GM10266 (cell line): ENCODE results near the gene SUSD3.

Source experiments
- DNase-seq: peaks from one replicate; pipeline ENCODE4 v3.0.0; 2012; ENCODE audit errors: extremely low spot score
- TF ChIP-seq, protein P1 (sequence below): IDR thresholded peaks from 2 replicates; pipeline ENCODE4 v1.5.1; 2012; ENCODE audit warnings: mild to moderate bottlenecking, low read depth; ENCODE audit not compliant: control insufficient read depth, insufficient read depth; ENCODE audit errors: missing control alignments

The SUSD3 gene

DNA sequence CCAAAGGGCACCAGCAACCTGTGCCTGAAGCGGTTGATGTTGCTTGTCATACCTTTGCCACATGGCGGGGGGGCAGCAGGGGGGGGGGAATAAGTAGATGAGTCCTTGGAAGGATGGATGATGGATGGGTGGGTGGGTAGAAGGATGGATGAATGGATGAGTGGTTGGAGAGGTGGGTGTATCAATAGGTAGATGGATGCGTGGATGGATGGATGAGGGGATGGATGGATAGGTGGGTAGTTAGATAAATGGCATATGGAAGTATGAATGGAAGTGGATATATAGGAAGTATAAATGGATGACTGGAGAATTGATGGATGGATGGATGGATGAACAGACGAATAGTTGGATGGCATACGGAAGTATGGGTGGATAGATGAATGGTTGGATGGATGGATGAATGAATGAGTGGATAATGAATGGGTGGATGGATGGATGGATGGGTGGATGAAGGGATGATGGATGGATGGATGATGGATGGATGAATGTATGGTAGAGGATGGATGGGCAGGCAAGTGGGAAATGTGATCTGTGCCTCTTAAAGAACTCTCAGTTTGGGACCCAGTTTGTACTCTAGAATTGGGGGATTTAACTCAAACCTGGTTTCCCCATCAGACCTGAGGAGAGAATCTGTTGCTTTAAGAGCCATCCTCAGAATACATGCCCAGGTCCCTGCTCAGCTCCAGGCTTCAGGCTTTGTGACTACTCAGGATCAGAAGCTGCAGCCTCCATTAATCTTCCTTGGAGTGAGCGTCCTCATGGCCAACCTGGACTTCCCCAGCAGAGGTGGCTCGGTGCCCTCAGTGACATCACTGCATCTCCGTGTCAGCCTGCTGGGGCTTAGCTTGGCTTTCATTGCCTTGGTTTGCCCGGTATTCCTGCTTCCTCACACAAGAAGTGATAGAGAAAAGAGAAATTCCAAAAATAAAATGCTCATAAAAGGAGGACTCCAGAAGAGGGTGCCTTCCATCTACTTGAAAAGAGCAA is 27.6 kb upstream of the SUSD3 start:
- DNase-seq, result no peak
- TF ChIP-seq, protein P1, sequence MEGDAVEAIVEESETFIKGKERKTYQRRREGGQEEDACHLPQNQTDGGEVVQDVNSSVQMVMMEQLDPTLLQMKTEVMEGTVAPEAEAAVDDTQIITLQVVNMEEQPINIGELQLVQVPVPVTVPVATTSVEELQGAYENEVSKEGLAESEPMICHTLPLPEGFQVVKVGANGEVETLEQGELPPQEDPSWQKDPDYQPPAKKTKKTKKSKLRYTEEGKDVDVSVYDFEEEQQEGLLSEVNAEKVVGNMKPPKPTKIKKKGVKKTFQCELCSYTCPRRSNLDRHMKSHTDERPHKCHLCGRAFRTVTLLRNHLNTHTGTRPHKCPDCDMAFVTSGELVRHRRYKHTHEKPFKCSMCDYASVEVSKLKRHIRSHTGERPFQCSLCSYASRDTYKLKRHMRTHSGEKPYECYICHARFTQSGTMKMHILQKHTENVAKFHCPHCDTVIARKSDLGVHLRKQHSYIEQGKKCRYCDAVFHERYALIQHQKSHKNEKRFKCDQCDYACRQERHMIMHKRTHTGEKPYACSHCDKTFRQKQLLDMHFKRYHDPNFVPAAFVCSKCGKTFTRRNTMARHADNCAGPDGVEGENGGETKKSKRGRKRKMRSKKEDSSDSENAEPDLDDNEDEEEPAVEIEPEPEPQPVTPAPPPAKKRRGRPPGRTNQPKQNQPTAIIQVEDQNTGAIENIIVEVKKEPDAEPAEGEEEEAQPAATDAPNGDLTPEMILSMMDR, result no peak

DNA sequence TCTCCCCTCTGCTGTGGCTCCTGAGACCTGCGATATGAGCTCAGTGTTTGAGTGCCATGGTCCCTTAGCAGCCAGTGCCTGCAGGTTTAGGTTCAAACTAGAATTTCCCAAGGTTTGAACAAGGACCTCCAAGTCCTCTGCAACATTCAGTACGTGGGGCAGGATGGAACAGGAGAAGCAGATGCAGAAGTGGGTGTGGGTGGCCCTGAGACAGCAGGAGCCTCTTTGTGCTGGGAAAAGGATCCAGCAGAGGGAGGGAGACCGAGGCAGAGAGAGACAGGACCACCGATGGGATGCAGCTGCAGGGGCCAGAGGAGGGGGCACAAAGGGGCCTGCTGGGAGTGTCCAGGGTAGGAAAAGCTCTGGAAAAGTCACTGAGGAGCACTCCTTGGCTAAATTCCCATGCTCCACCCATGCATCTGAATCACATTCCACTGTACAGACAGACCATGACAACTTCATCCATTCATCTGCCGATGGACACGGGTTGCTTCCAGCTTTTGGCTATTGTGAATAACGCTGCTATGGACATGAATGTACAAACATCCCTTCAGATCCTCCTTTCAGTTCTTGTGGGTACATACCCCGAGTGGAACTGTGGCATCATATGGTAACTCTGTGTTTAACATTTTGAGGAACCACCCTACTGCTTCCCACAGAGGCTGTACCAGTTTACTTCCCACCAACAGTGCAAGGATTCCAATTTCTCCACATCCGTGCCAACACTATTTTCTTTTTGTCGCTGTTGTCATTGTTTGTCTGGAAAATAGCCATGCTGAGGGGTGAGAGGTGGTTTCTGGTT is 26.7 kb upstream of the SUSD3 start:
- TF ChIP-seq, protein P1, result no peak
- DNase-seq, result no peak

DNA sequence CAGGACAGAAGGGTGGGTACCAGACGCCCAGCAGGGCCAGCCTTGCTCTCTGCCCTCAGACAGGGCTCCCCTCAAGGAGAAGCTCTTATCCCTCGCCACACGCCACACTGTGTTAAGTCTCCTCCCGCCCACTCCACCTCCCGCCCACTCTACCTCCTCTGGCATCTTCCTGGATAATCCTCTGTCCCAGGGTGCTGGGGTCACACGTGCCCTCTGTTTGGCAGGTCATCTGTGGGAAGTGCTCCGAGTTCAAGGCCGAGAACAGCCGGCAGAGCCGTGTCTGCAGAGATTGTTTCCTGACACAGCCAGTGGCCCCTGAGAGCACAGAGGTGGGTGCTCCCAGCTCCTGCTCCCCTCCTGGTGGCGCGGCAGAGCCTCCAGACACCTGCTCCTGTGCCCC is 26.0 kb upstream of the SUSD3 start:
- TF ChIP-seq, protein P1, result no peak
- no peak for DNase-seq

DNA sequence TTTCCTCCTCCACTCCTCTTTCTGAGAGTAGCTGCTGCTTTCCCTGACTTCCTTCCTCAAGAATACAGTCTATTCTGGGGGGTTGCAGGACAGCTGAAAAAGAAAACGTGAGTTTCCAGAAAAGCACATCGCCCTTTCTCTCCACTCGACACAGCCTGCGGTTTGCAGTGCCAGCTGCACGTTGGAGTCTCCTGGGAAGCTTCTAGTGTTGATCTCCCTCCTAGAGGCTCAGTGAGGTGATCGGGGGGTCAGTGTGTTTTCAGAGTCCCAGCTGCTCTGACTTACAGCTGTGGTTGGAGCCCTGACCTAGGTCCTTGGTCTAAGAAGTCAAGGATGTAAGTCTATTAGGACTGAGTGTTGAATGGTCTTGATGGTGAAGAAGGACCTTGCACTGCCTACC is 25.0 kb upstream of the SUSD3 start:
- DNase-seq, result no peak

DNA sequence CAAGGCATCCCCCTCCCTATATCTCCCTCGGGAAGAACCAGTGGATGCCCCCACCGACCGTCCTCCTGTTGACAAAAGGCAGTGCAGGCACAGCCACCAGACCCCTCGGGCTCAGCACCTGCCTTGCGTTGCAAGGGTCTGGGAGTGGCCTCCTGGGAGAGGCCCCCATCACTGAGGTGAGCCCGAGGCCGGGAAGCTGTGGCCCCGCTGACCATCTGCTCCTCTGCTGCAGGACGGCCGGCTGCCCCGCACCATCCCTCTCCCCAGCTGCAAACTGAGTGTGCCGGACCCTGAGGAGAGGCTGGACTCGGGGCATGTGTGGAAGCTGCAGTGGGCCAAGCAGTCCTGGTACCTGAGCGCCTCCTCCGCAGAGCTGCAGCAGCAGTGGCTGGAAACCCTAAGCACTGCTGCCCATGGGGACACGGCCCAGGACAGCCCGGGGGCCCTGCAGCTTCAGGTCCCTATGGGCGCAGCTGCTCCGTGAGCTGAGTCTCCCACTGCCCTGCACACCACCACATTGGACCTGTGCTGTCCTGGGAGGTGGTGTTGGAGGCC is 23.3 kb upstream of the SUSD3 start:
- no peak for DNase-seq
- TF ChIP-seq, protein P1, result no peak

More for the DNA sequence above, 25.0 kb upstream of the SUSD3 start:
- TF ChIP-seq, protein P1, result no peak

DNA sequence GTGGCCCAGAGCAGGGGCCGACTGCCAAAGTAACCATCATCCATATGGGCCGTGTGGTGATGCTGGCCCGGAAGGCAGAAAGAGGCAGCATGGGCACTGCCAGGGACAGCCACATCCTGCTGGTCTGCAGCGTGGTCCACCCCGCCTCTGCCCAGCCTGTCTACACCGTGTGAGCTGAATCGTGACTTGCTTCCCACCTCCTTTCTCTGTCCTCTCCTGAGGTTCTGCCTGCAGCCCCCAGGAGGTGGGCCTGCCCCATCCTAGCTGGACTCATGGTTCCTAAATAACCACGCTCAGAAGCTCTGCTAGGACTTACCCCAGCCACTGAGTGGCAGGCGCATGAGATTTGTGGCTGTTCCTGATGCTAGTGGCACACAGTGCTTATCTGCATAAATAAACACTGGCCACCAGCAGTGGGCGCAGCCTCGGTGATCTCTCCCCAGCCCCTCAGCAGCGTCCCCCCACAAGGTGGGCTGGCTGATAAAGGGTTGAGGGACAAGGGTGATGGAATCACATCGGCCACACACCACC is 22.6 kb upstream of the SUSD3 start:
- DNase-seq, result no peak
- TF ChIP-seq, protein P1, result no peak
